Non-pigmented ciliary epithelial cell (primary cell): ENCODE results near the gene MDM1.

ENCODE experiments used
- DNase-seq: peaks from one replicate; pipeline ENCODE4 v3.0.0-alpha.2; 2010; ENCODE audit warnings: low read depth

MDM1 gene

GRCh38 chr12:68272732-68273131 lies 59.4 kb downstream of the MDM1 start:
- DNase-seq: no peak

DNA sequence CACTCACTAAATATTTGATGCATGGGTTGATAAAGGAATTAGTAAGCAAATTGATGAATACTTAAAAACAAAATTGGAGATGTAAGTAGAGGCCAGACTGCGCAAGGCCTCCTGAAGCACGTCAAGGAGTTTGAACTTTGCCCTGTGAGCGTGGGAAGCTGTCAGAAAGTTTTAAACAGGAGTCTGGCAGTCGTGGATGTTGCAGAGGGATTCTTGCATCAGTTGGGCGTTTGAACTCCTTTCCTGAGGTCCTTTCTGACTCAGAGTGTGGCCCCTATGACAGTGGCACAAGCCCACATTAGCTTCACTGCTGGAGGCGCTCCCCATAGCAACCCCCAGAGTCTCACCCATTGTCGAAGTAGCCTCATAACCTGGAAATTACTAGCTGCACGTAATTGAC lies 60.8 kb downstream of the MDM1 start:
- no peak for DNase-seq

DNA sequence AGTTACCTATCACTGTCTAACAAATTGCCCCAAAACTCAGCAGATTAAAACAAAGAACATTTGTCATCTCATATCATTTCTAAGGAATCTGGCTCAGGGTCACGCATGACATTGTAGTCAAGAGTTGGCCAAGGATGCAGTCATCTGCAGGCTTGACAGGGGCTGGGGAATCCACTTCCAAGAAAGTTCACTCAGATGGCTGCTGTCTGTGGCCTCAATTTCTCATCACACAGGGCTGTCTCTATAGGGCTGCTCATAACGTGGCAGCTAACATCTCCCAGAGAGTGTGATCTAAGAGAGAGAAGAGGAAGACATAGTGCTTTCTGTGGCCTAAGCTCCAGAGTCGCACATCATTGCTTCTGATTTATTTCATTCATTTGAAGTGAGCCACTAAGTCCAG lies 61.8 kb downstream of the MDM1 start:
- DNase-seq: no peak

DNA sequence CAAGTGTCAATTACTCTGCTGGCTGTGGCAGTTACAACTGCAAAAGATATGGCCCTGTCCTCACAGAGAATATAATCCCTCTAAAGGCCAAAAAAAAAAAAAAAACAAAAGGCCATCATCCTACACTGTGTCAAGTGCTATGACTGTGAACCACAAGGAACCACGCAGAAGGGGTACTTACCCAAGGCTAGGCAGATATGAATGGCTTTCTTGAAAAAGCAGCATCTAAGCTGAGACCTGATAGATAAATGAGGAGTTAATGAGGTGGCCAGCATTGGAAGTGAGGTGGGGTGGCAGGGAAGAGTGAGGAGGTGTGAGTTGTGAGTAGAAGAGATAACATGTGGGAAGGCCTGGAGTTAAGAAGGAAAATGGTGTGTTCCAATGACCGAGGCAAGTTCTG lies 62.4 kb downstream of the MDM1 start:
- DNase-seq: no peak

DNA sequence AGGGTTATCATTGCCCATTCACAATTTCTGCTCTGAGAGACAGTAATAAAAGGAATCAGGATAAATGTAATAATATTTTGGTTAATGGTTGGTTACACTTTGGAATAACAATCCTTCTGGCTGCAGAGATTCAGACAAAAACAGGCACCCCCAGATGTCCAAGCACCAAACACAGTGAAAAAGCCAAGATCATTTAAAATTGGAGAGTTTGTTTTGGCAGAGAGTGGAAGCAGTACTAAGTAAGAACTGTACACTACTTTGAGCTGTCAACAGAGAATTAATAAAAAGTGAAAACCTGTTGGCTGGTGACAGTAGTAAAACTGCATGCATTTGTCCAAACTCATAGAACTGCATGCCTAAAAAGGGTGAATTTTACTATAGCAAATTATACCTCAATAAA lies 63.2 kb downstream of the MDM1 start:
- no peak for DNase-seq

DNA sequence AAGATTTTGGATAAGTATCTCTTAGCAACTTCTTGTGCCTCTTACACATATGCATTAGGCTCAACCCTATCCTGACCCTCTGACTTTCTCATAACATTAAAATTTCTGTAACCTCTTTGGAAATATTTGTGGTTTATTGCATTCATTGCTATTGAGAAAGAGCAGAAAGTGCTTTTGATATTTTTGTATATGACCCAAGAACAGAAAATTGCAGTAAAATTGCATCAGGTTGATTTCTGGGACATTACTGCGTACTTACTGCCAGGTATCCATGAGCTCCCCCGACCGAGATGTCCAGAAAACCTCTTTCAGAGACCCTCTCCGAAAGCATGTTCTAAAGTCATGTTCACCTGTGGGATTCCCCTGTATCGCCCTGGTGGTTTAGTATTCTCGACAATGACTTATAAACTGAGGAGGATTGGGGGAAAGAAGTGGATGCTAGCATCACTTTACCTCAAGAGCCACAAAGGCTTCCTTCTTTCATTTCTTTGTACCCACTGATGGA lies 64.2 kb downstream of the MDM1 start:
- no peak for DNase-seq

DNA sequence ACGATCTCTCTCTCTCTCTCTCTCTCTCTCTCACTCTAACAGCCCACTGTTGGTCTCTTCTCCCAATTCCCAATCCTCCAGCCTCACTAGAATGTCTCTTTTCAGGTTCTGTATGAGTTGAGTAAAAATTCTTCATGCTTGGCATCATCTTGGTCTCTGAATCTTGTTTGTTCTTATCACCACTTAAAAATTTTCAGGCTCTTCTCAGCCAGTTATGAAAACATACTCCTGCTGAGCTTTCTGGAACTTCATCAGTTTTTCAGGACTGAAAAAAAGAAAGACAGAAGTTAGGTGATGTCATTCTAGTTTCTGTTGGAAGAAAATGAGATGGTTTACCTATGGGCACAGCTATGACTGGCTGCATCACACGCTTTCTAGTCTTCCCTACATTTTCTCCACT lies 67.3 kb downstream of the MDM1 start:
- DNase-seq: no peak

DNA sequence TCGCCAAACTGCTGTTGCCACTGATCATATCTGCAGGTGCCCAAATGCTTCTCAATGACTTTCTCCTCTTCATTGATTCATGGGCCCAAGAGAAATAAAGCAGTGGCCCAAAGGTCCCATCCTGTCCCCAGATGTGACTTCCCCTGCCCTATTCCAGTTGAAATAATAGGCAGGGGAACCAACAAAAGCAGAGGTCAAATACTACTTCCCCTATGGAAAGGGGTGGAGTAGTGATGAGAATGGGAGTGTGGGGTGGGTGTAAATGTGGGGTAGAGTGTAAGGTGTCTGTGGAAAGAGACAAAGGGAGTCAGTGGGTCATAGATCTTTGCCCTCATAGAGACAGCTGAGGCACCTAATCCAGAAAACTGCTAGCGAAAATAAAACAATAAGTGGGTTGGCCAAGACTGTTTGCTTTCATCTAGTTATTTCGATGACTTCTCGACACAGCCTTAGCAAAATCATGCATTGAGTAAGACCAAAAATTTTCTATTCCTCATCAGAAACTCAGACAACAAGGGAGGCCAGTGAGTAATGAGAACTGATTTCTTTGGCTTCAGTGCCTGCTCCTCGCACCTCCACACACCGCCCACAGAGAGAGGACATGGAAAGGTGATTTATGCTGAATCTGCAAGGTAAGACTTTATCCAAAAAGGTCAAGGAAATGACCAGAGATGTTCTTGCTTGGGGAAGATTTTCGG lies 67.9 kb downstream of the MDM1 start:
- DNase-seq: no peak

DNA sequence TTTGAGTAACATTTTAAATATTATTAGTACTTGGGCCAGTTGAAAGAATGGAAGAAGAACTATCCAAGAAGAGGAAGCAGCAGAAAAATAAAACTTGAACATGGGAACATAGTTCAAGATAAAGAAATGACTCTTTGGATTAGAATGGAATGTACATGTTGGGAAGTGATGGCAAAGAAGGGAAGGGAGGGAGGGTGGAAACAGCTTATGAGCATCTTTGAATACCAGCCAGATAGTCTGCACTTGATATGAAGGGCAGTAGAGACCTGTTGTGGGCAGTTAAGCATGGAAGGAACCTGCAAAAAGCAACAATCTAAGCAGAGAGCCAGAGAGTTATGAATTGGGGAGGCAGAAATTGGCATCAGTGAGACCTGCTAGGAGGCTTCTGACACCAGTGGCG lies 68.8 kb downstream of the MDM1 start:
- DNase-seq: no peak

GRCh38 chr12:68261896-68262295 lies 70.3 kb downstream of the MDM1 start:
- no peak for DNase-seq

DNA sequence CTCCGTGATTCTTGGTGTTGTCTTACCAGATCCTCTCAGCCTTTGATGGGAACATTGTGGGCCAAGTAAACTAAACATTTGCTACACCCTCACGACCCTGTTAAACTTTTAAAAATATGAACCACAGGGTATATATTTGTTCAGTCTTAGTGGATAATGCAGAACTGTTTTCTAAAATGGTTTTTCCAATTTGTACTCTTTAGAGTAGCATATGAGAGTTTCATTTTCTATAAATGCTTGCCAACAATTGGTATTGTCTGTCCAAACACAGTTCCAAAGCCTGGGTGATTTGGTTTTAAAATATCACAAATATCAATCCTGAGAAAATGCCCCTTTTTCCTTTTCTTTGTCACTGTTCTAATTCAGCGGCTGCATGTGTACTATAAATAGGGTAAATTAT lies 72.0 kb downstream of the MDM1 start:
- no peak for DNase-seq

- DNase-seq: peak; percentile 91
These were observed 72.7 kb downstream of the MDM1 start for GRCh38 chr12:68259318-68259940.

GRCh38 chr12:68253504-68253903 lies 78.7 kb downstream of the MDM1 start, which contains the start of gene IL22:
TSS of gene IL22 (minus strand) at chr12:68253604. CDS start at chr12:68253448, 156 bp downstream.
- DNase-seq: no peak

- DNase-seq: no peak
These were observed 80.1 kb downstream of the MDM1 start for GRCh38 chr12:68252077-68252476.

GRCh38 chr12:68250454-68250853 lies 81.7 kb downstream of the MDM1 start:
- no peak for DNase-seq

DNA sequence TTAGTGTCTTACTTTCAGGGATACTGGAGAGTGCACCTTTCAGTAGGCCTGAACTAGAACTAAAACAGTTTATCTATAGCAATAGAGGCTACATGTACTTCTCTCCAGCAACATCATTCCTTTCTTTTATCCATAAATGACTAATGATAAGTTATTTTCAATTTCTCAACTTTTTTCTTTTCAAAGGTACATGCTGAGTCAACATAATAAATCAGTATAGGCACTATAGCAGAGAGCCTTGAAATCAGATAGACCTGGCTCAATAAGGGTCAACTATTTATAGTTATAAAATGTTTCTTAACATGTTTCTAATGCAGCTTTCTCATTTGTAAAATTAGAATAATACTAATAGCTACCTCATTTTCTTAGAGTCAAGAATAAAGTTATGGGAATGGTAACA lies 84.4 kb downstream of the MDM1 start:
- no peak for DNase-seq

GRCh38 chr12:68246350-68246749 lies 85.8 kb downstream of the MDM1 start:
- DNase-seq: no peak

DNA sequence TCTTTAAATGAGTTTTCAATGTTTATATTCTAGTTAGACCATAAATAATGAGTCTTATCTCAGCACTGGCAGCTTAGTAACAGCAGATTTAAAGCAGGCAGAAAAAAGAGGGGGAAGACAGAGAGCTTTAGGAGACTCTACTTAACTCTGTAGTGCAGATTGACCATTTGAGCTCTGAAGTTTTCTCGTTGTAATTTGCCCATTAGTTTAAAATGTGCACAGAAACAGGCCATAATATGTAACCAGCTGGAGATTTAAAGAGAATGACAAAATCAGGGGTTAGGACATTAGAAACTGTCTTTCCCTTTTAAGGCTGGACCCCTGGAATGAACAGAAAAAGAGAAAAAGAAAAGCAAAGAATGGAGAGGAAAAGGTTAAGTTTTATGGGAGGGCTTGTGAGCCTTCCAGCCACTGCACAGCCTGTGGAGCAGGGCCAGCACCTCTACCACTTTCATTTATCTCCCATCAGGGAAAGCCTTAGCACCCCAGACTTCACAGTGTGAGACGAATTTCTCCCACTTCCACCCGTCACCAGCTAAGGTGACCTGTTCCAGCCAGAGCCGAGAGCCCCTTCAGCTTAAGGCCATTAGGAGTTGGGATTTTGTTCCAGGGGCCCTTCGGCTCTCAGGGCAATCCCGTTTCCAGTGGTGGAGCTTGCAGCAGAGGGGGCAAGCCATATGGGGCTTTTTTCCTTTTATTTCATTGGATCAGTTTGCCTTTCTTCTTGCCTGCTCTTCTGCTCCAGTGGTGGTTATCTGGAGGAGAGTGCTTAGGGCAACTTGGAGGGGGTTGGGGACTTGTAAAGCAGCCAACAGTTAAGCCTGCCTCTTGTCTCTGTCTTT lies 86.8 kb downstream of the MDM1 start:
- no peak for DNase-seq
